ENCODE data around the gene FNBP1L. TPM values are rescaled to one million over a fixed set of nuclear protein-coding genes. Genes with fewer than 3 reads are reported as not detected.
A peak's percentile ranks its signal among the peaks of the same experiment; 100 is the strongest.

FNBP1L gene
- total and polyA plus RNA-seq, 9 of the 15 experiments (the other 6 are each of a cell fraction or from before 2014, with no cell fraction given) = 1.4 to 6.9 (median 5.9) TPM

DNA sequence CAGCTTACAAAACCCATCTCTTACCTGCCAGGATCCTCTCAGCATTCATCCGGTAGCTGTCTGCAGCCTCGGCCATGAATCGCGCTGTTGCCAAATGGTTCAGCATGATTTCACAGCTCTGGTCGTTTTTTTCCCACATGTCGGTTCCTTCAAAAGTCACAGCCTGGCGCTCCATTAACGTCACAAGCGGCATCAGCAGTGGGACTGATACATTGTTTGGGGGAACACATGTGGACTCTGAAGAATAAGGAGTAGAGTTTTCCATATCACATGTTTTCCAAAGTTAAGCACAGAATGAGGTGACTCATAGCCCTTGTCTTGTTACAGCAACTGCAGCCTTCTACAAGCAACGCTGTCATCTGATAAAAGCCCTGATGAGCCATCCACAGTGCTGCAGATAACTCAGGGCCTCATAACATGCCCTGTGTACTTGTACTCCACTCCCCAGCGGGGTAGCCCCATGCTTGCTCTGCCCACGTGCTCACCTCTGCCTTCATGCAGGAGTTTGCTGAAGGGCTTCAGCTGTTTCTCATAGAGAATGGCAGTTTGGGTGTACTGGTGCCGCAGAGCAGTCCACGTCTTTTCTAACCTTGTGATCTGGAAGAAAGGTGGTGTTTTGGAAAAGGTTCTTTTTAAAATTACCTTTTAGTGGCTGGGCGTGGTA lies 119.5 kb downstream of the FNBP1L start (continued):
- TF ChIP-seq CBX2 (IDR thresholded peaks at IDR 0.05; ENCODE audit: insufficient read depth, low read length, poor library complexity, severe bottlenecking) = no peak
- no peak for TF ChIP-seq NUFIP1 (IDR thresholded peaks at IDR 0.05; ENCODE audit: partially characterized antibody)
- TF ChIP-seq, protein P1, sequence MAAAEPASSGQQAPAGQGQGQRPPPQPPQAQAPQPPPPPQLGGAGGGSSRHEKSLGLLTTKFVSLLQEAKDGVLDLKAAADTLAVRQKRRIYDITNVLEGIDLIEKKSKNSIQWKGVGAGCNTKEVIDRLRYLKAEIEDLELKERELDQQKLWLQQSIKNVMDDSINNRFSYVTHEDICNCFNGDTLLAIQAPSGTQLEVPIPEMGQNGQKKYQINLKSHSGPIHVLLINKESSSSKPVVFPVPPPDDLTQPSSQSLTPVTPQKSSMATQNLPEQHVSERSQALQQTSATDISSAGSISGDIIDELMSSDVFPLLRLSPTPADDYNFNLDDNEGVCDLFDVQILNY (CRISPR knock-in tag; IDR thresholded peaks at IDR 0.05) = no peak
- TF ChIP-seq YY1 (IDR thresholded peaks at IDR 0.05; ENCODE audit: borderline replicate concordance in 1 of 3, control insufficient read depth in 1 of 3, extremely low read depth in 1 of 3, insufficient read depth in 3 of 3, insufficient read length in 1 of 3, insufficient replicate concordance in 2 of 3, low read depth in 1 of 3, low read length in 2 of 3) = peak in 1 of 3 experiments; percentile 51
- no peak for TF ChIP-seq ETS2 (tag; IDR thresholded peaks at IDR 0.05; ENCODE audit: borderline replicate concordance, poor library complexity, severe bottlenecking)
- TF ChIP-seq ATF7 (IDR thresholded peaks at IDR 0.05) = peak; percentile 93
- TF ChIP-seq TRIM28 (IDR thresholded peaks at IDR 0.05) = no peak
- TF ChIP-seq PTTG1 (tag; IDR thresholded peaks at IDR 0.05; ENCODE audit: low read depth) = no peak
- TF ChIP-seq ILF3 (IDR thresholded peaks at IDR 0.05; ENCODE audit: borderline replicate concordance) = no peak
- peak; percentile 29 for TF ChIP-seq TAF1 (IDR thresholded peaks at IDR 0.05; ENCODE audit: control insufficient read depth, extremely low read depth, insufficient read depth, low read length, severe bottlenecking)
- no peak for TF ChIP-seq KAT8 (IDR thresholded peaks at IDR 0.05; ENCODE audit: low read depth)
- TF ChIP-seq MYNN (IDR thresholded peaks at IDR 0.05) = peak; percentile 88
- TF ChIP-seq MYNN (CRISPR knock-in tag; IDR thresholded peaks at IDR 0.05) = no peak
- TF ChIP-seq SP2 (IDR thresholded peaks at IDR 0.05; ENCODE audit: extremely low read depth, low read depth, low read length, poor library complexity, severe bottlenecking) = no peak
- peak; percentile 49 to 58; a peak in 2 of 4 replicates for TF ChIP-seq MAZ (CRISPR knock-in tag; conservative IDR thresholded peaks at IDR 0.05 in 1 of 2, IDR thresholded peaks at IDR 0.05 in 1 of 2)
- no peak for TF ChIP-seq ELF1 (tag; IDR thresholded peaks at IDR 0.05)
- TF ChIP-seq, protein P2, sequence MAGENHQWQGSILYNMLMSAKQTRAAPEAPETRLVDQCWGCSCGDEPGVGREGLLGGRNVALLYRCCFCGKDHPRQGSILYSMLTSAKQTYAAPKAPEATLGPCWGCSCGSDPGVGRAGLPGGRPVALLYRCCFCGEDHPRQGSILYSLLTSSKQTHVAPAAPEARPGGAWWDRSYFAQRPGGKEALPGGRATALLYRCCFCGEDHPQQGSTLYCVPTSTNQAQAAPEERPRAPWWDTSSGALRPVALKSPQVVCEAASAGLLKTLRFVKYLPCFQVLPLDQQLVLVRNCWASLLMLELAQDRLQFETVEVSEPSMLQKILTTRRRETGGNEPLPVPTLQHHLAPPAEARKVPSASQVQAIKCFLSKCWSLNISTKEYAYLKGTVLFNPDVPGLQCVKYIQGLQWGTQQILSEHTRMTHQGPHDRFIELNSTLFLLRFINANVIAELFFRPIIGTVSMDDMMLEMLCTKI (IDR thresholded peaks at IDR 0.05; ENCODE audit: partially characterized antibody) = no peak
- TF ChIP-seq, protein P3, sequence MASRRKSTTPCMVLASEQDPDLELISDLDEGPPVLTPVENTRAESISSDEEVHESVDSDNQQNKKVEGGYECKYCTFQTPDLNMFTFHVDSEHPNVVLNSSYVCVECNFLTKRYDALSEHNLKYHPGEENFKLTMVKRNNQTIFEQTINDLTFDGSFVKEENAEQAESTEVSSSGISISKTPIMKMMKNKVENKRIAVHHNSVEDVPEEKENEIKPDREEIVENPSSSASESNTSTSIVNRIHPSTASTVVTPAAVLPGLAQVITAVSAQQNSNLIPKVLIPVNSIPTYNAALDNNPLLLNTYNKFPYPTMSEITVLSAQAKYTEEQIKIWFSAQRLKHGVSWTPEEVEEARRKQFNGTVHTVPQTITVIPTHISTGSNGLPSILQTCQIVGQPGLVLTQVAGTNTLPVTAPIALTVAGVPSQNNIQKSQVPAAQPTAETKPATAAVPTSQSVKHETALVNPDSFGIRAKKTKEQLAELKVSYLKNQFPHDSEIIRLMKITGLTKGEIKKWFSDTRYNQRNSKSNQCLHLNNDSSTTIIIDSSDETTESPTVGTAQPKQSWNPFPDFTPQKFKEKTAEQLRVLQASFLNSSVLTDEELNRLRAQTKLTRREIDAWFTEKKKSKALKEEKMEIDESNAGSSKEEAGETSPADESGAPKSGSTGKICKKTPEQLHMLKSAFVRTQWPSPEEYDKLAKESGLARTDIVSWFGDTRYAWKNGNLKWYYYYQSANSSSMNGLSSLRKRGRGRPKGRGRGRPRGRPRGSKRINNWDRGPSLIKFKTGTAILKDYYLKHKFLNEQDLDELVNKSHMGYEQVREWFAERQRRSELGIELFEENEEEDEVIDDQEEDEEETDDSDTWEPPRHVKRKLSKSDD (conservative IDR thresholded peaks at IDR 0.05; ENCODE audit: low read length) = no peak
- peak; percentile 63; the same call in 1 of the 2 replicates for TF ChIP-seq CEBPG (CRISPR knock-in tag; IDR thresholded peaks at IDR 0.05)
- peak; percentile 62 to 68 for TF ChIP-seq CEBPG (tag; conservative IDR thresholded peaks at IDR 0.05 in 1 of 2, IDR thresholded peaks at IDR 0.05 in 1 of 2)
